ENCODE results near the gene RNF114. TPM values are rescaled to one million over a fixed set of nuclear protein-coding genes. Genes with fewer than 3 reads are reported as not detected.
"Not testable (repeated sequence)": the region's sequence is repeated elsewhere in the genome, so short reads cannot be mapped to it uniquely, and the experiment has no call there.

RNF114 gene
- total RNA-seq, 2 donors from 2014 or later = 82.4 to 128 TPM

DNA sequence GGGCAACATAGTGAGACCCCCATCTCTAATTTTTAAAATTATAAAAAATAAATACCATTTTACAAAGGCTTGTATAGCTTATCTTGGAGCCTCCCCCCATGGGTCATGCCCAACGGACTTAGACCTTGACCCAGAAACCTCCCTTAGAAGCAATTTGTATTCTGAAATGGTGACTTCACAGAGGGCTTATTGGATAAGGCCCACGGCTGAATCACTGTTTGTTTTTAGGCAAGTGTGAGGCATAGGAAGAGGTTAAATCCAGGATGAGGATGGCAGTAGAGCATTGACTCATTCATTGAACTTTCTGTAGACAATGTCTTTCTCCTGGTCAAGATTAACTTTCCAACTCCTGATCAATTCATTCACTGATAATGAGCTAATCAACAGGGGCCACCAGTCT lies 40.3 kb downstream of the RNF114 start:
- no peak overlapping the region for H3K4me3 ChIP-seq
- H3K27ac ChIP-seq = no peak overlapping the region
- no peaks in the 10 kb centered on the region for H3K27me3 ChIP-seq (replicated peaks; ENCODE audit: insufficient read depth)
- no peaks in the 10 kb centered on the region for H3K36me3 ChIP-seq
- H3K9me3 ChIP-seq = no peaks in the 10 kb centered on the region
- DNase-seq (ENCODE audit: low spot score) = no peak
- TF ChIP-seq CTCF (IDR thresholded peaks at IDR 0.05) = no peak
- no peak for ATAC-seq (ENCODE audit: insufficient number of reproducible peaks, low FRiP score, low read depth)
- H3K4me1 ChIP-seq (ENCODE audit: control insufficient read depth in 1 of 2, low read depth in 2 of 2) = peaks cover 4 to 8% of the 10 kb centered on the region in 2 donors

DNA sequence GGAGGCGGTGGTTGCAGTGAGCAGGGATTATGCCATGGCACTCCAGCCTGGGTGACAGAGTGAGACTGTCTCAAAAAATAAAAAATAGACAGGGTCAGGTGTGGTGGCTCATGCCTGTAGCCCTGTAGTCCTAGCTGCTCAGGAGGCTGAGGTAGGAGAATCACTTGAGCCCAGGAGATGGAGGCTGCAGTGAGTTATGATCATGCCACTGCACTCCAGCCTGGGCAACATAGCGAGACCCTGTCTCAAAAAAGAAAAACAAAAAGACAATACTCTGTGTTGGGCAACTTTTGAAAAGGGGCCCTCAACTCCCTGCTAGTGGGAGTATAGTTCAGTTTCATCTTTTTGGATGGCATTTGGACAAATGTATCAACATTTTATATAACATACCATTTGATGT lies 41.5 kb downstream of the RNF114 start:
- peaks cover 8 to 12% of the 10 kb centered on the region in 2 donors for H3K4me1 ChIP-seq (ENCODE audit: control insufficient read depth in 1 of 2, low read depth in 2 of 2)
- ATAC-seq (ENCODE audit: insufficient number of reproducible peaks, low FRiP score, low read depth); H3K27ac ChIP-seq; H3K36me3 ChIP-seq; H3K9me3 ChIP-seq; H3K27me3 ChIP-seq (replicated peaks; ENCODE audit: insufficient read depth); DNase-seq (ENCODE audit: low spot score); H3K4me3 ChIP-seq: not testable (repeated sequence)

DNA sequence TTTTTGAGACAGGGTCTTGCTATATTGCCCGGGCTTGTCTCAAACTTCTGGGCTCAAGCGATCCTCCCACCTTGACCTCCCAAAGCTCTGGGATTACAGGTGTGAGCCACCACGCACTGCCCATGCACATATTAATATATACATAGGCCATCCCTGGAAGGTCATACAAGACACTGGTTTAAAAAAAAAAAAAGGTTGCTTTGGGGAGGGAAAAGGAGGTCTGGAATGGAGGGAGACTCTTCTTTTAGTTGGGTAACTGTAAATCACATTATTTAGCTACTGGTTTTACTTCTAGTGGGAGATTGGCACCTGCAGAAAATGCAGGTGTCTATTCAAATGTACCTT lies 42.5 kb downstream of the RNF114 start:
- TF ChIP-seq CTCF (IDR thresholded peaks at IDR 0.05) = no peak
- Histone ChIP-seq H3K36me3 (no peaks in the 10 kb centered on the region), H3K27ac (no peak overlapping the region), H3K9me3 (no peaks in the 10 kb centered on the region), H3K27me3 (replicated peaks; ENCODE audit: insufficient read depth) (no peaks in the 10 kb centered on the region), H3K4me3 (no peak overlapping the region), H3K4me1 (ENCODE audit: control insufficient read depth in 1 of 2, low read depth in 2 of 2) (peaks cover 12 to 21% of the 10 kb centered on the region in 2 donors)
- no peak for ATAC-seq (ENCODE audit: insufficient number of reproducible peaks, low FRiP score, low read depth)
- DNase-seq (ENCODE audit: low spot score) = no peak

- H3K9me3 ChIP-seq = no peaks in the 10 kb centered on the region
- no peak for DNase-seq (ENCODE audit: low spot score)
- no peaks in the 10 kb centered on the region for H3K27me3 ChIP-seq (replicated peaks; ENCODE audit: insufficient read depth)
- peak; percentile 100 for TF ChIP-seq CTCF (IDR thresholded peaks at IDR 0.05)
- H3K4me3 ChIP-seq = peak overlapping the region; percentile 64
- no peak for ATAC-seq (ENCODE audit: insufficient number of reproducible peaks, low FRiP score, low read depth)
- no peak overlapping the region for H3K27ac ChIP-seq
- H3K4me1 ChIP-seq (ENCODE audit: control insufficient read depth in 1 of 2, low read depth in 2 of 2) = peaks cover 14 to 26% of the 10 kb centered on the region in 2 donors
- H3K36me3 ChIP-seq = no peaks in the 10 kb centered on the region
These were observed 43.0 kb downstream of the RNF114 start for GRCh38 chr20:49979030-49979832.

DNA sequence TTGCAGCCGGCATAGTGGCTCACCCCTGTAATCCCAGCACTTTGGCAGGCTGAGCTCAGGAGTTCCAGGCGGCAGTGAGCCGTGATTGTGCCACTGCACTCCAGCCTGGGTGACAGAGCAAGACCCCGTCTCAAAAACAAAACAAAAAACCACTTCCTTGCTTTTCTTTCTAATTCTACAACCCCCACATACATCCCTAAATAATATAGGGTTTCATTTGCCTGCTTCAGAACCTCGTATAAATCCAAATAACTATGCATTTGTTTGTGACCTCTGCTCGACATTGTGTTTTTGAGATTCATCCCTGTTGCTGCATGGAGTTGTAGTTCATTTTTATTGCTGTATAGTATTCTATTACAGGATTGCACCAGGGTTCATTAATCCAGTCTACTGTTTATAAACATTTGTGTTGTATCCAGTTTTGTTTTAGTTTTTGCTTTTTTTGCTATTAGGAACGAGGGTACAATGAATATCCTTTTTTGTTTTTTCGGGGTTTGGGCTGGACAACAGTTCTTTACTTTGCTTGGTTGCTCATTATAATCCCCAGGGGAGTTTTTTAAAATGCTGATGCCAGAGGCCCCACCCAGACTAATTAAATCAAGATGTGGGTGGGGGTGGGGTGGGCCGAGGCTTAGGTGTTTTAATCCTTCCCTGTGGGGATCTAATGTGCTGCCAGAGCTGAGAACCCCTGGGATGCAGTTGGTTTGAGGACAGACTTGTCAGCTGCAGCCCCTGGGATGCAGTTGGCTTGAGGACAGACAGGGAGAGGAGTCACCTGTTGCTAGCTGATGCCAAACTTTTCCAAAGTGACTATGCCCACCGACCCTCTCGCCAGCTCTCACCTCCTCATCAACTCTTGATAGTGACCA lies 44.2 kb downstream of the RNF114 start:
- Histone ChIP-seq H3K4me1 (ENCODE audit: control insufficient read depth in 1 of 2, low read depth in 2 of 2) (peaks cover 24 to 38% of the 10 kb centered on the region in 2 donors), H3K27me3 (replicated peaks; ENCODE audit: insufficient read depth) (no peaks in the 10 kb centered on the region), H3K36me3 (no peaks in the 10 kb centered on the region), H3K4me3 (no peak overlapping the region), H3K27ac (no peak overlapping the region), H3K9me3 (no peaks in the 10 kb centered on the region)
- DNase-seq (ENCODE audit: low spot score) (no peak), ATAC-seq (ENCODE audit: insufficient number of reproducible peaks, low FRiP score, low read depth) (no peak)
- no peak for TF ChIP-seq CTCF (IDR thresholded peaks at IDR 0.05)
